MG63 (cell line): ENCODE data around the gene NEO1. TPM values are rescaled to one million over a fixed set of nuclear protein-coding genes. Genes with fewer than 3 reads are reported as not detected.
A peak's percentile ranks its signal among the peaks of the same experiment; 100 is the strongest.
"Not testable (repeated sequence)": the region's sequence is repeated elsewhere in the genome, so short reads cannot be mapped to it uniquely, and the experiment has no call there.

Experiments used
- DNase-seq: peaks from one replicate; pipeline ENCODE4 v3.0.0-alpha.2; 2020
- H3K27me3 ChIP-seq: fragments of 250-450 bp; sonication (Bioruptor Pico); 2 replicates; pipeline ENCODE4 v1.5.1; 2020; ENCODE audit warnings: mild to moderate bottlenecking, moderate library complexity
- H3K36me3 ChIP-seq: fragments of 250-450 bp; sonication (Bioruptor Pico); 2 replicates; pipeline ENCODE4 v1.5.1; 2020; ENCODE audit warnings: mild to moderate bottlenecking, moderate library complexity
- H3K4me3 ChIP-seq: fragments of 250-450 bp; sonication (Bioruptor Pico); 2 replicates; pipeline ENCODE4 v1.5.1; 2020; ENCODE audit warnings: mild to moderate bottlenecking, moderate library complexity
- H3K9me3 ChIP-seq: fragments of 250-450 bp; sonication (Bioruptor Pico); 2 replicates; pipeline ENCODE4 v1.5.1; 2020; ENCODE audit warnings: mild to moderate bottlenecking, moderate library complexity
- total RNA-seq: library from RNA; depleted of rRNA; stranded (reverse); fragments of >200 nt; shearing (Covaris generic); gene quantifications from 2 replicates; pipeline ENCODE4 v1.2.3, GENCODE V29; 2014; ENCODE audit warnings: low replicate concordance

Gene NEO1
- total RNA-seq, 1 experiment from 2014 or later = 2.2 TPM

DNA sequence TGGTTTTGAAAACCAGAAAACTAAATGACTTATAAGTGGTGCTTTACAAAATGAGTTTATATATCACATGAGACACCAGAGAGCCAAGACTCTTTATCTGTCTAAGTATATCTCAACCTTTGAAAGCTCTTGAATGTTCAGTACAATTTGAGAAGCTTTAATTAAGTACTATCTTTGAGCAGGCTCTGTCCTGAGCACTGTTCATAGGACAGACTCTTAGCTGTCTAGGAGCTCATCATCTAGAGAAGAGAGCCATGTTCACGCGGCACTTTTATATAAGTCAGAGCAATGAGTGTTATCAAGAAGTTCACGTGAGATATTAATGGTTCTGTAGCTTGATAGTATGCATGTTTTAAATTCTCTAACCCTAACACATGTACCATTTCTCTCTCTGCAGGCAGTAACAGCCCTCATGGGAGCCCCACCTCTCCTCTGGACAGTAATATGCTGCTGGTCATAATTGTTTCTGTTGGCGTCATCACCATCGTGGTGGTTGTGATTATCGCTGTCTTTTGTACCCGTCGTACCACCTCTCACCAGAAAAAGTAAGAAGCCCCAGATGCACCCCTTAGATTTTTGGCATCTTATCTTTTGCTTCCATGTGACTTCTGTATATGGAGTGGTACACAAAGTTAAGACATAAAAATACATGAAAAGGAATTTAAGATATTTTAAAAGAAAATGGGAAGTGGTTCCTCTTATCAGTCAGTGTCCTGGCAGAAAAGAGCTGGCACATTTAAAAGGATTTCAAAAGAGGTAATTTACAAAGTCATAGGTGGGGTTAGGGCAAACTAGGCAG, 230.5 kb downstream of the NEO1 start:
- Histone ChIP-seq H3K9me3 (no peaks in the 10 kb centered on the region), H3K36me3 (no peaks in the 10 kb centered on the region), H3K4me3 (no peak overlapping the region), H3K27me3 (no peaks in the 10 kb centered on the region)
- DNase-seq = no peak

DNA sequence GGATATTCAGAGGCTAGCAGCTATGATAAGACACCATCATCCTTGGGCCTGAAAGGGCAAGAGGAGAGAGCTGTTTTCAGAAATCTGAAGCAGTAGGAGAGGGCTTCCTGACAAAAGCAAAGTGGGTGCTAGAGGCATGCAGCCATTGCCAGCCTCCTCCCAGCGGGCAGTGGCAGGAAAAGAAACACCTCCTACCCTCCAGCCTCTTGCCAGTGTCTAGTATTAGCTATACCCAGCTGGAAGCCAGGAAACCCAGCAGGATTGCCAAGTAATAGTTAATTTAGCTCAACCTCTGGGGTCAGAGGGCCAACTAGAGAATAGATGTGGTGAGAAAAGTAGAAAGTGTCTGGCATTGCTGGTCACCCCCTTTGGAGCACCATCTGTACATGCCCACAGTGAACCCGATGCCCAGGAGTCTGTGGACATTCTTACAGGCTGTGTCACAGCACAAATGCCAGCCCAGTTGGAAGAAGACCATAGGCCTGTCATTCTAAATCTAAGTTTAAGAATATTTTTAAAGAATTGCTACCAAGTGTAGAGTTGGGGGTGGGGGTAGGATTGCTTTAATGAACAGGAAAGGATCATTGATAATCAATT, 231.2 kb downstream of the NEO1 start:
- Histone ChIP-seq H3K36me3 (no peaks in the 10 kb centered on the region), H3K27me3 (no peaks in the 10 kb centered on the region), H3K9me3 (no peaks in the 10 kb centered on the region), H3K4me3 (no peak overlapping the region)
- DNase-seq = peak; percentile 82

DNA sequence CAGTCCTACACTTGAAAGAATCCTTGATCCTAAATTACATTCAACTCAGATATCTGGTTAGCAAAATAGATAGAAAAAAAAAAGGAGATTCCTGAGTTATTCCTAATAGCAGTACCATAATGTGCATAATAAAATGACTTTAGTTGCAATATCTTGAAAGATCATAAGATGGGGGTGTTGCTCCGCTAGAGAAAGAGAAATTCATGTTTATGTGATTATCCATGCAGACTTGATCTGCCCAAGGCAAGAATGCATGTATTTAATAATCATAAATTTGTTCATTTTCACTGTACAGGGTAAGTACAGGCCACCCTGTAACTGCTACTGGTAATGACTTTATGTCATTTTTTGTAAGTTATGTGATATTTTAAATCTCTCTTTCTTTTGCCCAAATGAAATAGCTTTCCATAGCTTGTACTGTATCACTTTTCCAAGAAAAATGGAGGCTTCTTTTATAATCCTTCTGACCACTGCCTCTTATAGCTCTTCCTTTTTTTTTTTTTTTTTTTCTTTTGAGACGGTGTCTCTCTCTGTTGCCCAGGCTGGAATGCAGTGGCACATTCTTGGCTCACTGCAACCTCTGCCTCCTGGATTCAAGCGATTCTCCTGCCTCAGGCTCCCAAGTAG, 231.9 kb downstream of the NEO1 start:
- H3K4me3 ChIP-seq = no peak overlapping the region
- no peaks in the 10 kb centered on the region for H3K36me3 ChIP-seq
- H3K9me3 ChIP-seq = no peaks in the 10 kb centered on the region
- DNase-seq = no peak
- H3K27me3 ChIP-seq = no peaks in the 10 kb centered on the region

DNA sequence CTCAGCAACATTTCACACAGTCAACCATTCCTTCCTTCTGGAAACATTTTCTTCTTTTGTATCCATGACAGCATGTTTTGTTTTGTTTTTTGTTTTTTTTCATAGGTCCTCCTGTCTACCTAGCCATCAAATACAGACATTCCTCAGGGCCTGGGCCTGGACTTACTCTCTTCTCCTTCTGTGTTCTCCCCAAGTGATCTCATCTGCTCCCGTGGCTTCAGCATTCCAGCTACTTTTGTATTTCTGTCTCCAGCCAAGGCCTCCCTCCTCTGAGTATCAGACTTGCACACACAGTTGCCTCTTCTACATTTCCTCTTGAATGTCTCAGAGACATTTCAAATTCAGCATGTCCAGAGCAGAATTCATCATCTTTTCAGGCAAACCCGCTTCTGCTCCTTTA, 234.0 kb downstream of the NEO1 start:
- Histone ChIP-seq H3K36me3 (no peaks in the 10 kb centered on the region), H3K9me3 (no peaks in the 10 kb centered on the region), H3K4me3 (no peak overlapping the region), H3K27me3 (no peaks in the 10 kb centered on the region)
- DNase-seq = no peak

DNA sequence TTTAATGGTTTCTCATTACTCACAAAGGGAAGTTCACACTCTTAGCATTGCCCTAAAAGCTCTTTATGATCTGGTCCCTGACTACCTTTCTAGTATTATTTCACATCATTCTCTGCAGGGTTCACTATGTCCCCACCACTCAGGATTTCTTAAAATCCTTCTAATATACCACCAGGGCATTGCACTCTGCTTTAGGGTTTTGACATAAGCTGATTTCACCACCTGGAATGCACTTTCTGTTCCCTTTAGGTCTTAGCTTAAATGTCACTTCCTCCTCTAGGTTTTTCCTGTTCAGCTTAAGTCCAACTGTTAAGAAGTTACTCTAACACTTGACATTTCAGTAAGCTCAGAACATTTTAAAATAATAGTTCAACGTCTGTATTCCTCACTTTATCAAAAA, 234.8 kb downstream of the NEO1 start:
- DNase-seq = no peak
- H3K4me3 ChIP-seq = no peak overlapping the region
- no peaks in the 10 kb centered on the region for H3K27me3 ChIP-seq
- H3K9me3 ChIP-seq = no peaks in the 10 kb centered on the region
- no peaks in the 10 kb centered on the region for H3K36me3 ChIP-seq

DNA sequence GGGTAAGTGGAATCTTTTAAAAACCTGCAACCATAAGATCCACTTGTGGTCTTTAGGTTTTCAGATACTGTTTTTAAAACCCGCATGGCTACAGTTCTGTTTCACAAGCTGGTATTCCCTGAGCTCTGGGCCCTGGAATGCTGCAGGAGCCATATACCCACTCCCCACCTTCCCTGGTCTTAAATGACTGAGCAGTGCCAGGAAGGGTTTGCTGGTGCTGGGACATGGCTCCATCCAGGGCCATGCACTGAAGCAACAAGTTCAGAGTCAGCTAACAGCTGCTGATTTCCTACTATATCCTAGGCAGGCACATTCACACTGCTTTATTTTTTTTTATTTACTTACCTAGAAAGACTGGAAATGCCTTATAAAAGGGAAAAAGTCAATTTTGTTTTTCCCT, 239.2 kb downstream of the NEO1 start:
- Histone ChIP-seq H3K36me3 (no peaks in the 10 kb centered on the region), H3K4me3 (no peak overlapping the region), H3K27me3 (no peaks in the 10 kb centered on the region), H3K9me3 (no peaks in the 10 kb centered on the region)
- no peak for DNase-seq

DNA sequence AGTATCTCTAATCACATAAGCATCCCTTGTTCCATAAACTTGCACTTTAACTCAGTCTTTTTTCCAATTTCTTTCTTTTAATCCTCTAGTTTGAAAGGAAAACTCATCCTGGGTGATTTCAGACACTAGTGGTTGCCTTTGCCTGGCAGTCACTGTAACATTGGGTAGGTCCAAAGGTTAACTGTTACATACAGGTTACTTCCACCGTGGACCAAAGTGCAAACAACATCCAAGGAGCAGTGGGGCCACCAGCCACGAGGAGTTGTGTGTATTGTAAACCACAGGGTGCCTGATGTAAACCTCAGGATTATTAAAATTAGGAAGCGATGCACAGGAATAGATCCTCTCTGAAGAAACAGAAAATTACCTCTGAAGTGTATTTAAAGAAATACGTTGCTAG, 241.5 kb downstream of the NEO1 start:
- Histone ChIP-seq H3K4me3 (no peak overlapping the region), H3K9me3 (no peaks in the 10 kb centered on the region), H3K27me3 (no peaks in the 10 kb centered on the region), H3K36me3 (no peaks in the 10 kb centered on the region)
- DNase-seq = no peak

DNA sequence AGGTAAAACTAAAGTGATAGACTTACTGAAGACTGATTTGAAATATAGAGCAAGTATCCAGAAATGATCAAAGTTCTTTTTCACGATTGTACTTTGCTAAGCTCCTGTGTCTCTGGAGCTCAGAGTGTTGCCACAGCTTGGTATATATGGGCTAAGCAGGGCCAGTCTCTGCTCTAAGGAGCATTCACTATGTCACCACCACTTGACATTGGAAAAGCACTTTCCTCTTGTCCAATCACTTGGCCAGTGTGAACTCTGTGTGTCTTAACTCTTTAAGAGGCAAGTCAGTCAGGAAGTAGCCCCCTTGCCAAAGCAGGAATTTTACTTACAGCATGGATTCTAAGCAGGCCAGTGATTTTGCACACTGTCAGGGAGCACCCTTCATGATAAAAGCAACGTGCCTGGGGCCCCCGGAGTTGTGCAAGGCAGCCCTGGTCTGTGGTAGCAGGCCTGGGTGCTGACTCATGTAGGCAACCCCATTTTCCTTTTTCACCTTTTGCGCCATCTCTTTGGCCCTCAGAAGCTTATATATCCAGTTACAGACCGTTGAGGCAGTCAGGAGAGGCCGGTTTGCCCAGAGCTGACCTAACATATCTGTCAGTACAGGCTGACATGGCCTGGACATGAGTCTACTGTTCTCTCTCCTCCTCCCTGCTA, 243.5 kb downstream of the NEO1 start:
- DNase-seq = no peak
- H3K9me3 ChIP-seq = no peaks in the 10 kb centered on the region
- H3K27me3 ChIP-seq = no peaks in the 10 kb centered on the region
- H3K36me3 ChIP-seq = no peaks in the 10 kb centered on the region
- no peak overlapping the region for H3K4me3 ChIP-seq

DNA sequence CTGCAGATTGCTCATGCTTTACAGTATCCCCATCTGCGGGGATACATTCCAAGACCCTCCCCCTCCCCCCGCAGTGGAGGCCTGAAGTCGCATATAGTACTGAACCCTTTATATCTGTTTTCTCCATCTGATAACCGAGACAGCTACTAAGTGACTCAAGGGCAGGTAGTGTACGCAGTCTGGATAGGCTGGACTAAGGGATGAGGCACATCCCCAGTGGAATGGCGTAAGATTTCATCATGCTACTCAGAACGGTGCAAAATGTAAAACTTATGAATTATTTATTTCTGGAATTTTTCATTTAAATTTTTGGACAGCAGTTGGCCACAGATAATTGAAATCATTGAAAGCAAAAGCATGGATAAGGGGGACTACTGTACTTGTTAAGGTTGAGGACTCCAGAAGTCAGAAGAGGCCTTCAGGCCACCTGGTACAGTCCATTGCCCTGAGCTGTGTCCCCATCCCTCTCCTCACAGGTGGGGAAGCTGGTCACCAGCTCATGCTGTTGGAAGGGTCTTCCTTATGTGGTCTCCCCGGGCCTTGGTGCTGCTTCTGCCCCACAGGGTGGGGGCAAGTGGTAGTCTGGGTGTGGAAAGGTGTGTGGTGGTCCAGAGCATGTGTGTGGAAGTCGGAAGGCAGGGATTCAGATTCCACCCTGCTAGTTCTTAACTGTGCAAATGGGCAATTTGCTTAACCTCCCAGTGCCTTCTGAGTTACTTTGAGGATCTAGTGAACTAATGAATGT, 244.5 kb downstream of the NEO1 start:
- H3K4me3 ChIP-seq = no peak overlapping the region
- no peaks in the 10 kb centered on the region for H3K27me3 ChIP-seq
- H3K36me3 ChIP-seq = no peaks in the 10 kb centered on the region
- DNase-seq = no peak
- no peaks in the 10 kb centered on the region for H3K9me3 ChIP-seq

DNA sequence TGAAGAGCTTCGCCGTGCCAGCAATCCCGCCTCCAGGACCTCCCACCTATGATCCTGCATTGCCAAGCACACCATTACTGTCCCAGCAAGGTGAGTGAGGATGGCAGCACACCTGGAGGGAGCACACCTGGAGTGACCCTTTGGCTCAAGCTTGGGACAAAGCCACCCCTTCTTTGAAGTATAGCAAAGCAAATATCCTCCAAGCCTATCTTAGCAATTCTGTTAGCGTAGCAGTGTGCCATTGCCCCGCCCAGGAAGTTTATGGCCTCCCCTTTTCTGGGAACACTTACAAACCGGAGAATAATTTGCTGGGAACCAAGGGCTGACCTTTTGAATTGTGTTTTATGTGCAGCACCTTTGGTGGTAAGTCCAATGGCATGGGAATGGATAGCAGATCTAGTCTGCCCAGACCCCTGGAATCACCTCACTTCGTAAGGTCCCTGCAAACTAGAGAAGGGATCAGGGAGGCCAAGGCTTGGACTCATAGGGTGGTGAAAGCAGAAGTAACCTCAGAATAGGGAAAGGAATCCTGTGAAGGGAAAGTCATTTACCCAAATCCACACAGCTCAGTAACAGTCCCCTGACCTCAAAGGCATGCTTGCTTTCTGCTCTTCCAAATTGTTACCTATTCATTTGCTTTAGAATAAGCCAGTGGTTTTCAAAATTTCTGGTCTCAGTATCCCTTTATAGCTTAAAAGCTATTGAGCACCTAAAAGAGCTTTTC, 246.4 kb downstream of the NEO1 start:
- Histone ChIP-seq H3K36me3 (no peaks in the 10 kb centered on the region), H3K9me3 (no peaks in the 10 kb centered on the region), H3K4me3 (no peak overlapping the region), H3K27me3 (no peaks in the 10 kb centered on the region)
- no peak for DNase-seq

DNA sequence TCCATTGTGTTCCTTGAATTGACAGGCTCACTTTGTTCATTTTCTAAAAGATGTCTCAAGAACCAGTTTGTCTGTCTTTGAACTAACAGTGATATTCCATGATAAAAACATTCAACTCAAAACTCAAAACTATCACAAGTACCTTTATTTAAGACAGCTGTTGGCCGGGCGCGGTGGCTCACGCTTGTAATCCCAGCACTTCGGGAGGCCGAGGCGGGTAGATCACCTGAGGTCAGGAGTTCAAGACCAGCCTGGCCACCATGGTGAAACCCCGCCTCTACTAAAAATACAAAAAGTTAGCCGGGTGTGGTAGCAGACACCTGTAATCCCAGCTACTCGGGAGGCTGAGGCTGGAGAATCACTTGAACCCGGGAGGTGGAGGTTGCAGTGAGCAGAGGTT, 248.0 kb downstream of the NEO1 start:
- H3K9me3 ChIP-seq, DNase-seq, H3K4me3 ChIP-seq, H3K27me3 ChIP-seq, H3K36me3 ChIP-seq: not testable (repeated sequence)

DNA sequence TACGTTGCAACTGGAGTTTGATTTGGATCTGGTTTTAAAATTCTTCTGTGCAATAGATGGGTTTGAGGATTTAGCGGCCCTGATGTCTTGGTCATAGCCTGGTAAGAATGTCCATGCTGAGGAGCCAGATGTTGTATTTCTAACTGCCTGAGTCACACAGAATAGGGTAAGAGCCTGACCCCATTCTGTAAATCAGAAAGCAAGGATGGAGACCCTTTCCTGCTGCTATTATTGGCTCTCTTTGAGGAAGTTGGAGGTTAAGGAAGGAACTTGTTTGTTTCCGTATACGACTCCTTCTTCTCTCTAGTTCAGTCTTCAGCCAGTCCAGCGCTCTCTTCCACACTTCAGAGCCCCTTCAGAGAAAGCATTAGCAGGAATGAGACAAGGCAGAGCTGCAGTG, 251.4 kb downstream of the NEO1 start:
- H3K36me3 ChIP-seq = no peaks in the 10 kb centered on the region
- no peak overlapping the region for H3K4me3 ChIP-seq
- no peak for DNase-seq
- no peaks in the 10 kb centered on the region for H3K27me3 ChIP-seq
- H3K9me3 ChIP-seq = no peaks in the 10 kb centered on the region

DNA sequence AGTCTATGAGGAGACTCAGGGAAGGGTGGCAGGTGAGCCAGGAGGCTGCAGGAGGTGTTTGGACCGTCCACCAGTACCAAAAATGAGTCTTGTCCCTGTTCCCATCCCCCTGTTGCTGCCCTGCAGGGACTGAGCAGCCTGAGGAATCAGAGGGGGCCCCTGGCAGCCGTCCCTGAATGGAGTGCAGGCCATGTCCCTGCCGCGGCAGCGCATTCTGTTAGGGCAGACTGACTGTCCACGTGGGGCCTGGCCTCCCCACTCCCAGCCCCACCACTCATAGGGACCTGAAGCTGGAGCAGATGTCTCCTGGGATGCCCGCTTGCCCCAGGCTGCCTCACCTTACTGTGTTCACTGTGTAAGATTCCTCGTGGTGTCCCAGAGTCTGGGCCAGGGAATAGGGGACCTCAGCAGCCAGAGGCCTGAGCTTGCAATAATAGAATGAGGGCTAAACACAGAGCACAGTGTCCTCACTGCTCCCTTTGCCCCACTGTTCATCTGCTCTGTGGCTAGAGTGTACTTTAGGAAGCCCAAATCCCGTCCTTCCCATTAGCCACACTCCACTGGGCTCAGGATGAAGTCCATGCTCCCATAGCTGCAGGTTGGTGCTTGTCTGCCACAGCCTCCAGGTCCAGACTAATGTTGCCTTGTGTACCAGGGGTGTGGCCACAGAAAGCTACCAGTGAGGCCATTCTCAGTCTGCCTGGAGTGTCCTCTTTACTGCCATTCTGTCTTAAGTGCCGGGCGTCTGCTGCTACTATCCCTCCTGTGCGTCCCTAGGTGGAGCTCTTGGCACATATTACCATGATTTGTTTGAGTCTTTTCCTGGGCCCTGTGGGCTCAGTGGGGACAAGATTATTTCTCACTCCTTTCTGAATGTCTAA, 253.3 kb downstream of the NEO1 start:
- Histone ChIP-seq H3K9me3 (no peaks in the 10 kb centered on the region), H3K36me3 (no peaks in the 10 kb centered on the region), H3K4me3 (no peak overlapping the region), H3K27me3 (no peaks in the 10 kb centered on the region)
- no peak for DNase-seq

DNA sequence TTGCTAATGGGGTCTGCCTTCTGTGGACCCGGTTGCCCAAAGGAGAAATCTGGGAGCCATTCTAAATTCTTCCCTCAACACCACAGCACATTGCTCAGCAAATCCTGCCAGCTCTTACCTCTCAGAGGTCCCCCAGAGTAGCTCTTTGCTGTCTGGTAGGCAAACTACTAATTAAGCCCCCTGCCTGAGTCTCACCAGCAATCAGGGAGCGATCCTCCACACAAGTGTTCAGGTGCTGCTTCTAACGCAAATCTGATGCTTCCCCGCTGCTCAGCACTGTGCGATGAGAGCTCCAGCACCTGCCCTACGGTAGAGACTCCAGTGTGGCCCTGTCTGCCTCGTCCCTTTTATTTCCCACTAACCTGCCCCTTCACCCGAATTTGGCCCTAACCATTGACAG, 256.0 kb downstream of the NEO1 start:
- H3K36me3 ChIP-seq = no peaks in the 10 kb centered on the region
- no peaks in the 10 kb centered on the region for H3K27me3 ChIP-seq
- H3K9me3 ChIP-seq = no peaks in the 10 kb centered on the region
- H3K4me3 ChIP-seq = no peak overlapping the region
- no peak for DNase-seq

DNA sequence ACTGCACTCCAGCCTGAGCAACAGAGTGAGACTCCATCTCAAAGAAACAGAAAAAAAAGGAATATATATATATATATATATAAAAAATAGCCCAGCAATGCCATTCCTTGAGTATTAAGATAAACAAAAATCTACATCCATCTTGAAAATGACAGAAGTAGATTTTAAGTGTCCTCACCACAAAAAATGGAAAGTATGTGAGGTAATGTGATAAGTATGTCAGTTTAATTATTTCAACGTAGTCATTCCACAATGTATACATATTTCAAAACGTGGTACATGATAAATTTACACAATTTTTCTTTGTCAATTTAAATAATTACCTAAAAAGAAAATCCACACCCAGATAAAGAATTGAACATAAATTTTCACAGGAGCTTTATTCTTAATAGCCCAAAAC, 261.6 kb downstream of the NEO1 start:
- H3K36me3 ChIP-seq = no peaks in the 10 kb centered on the region
- H3K27me3 ChIP-seq = no peaks in the 10 kb centered on the region
- no peak overlapping the region for H3K4me3 ChIP-seq
- H3K9me3 ChIP-seq = no peaks in the 10 kb centered on the region
- DNase-seq = no peak
